HEK293 (cell line): ENCODE measurements around the gene ZSCAN29.
"Not testable (repeated sequence)": the region's sequence is repeated elsewhere in the genome, so short reads cannot be mapped to it uniquely, and the experiment has no call there.

Source experiments
- CTCF ChIA-PET: fragments of 350-600 bp; formaldehyde crosslinking; extraction: SDS; loops from one replicate; lab custom pipeline; 2021; ENCODE audit warnings: antibody characterized with exemption; lab: Yijun Ruan, JAX
- POLR2A ChIA-PET: fragments of 300-600 bp; formaldehyde crosslinking; extraction: SDS; loops from one replicate; lab custom pipeline; 2020; ENCODE audit warnings: antibody characterized with exemption, inconsistent platforms; lab: Yijun Ruan, JAX
- H3K27ac ChIP-seq: fragments of 200-500 bp; sonication (Bioruptor generic); 2 replicates; pipeline ENCODE4 v1.5.1; 2014; ENCODE audit warnings: low read depth, low read length, control low read depth, inconsistent platforms; ENCODE audit errors: extremely low read depth
- H3K36me3 ChIP-seq, 2 experiments: fragments of 200-500 bp in 1 of 2; sonication (Bioruptor generic) in 1 of 2; 1 replicate in 1 of 2; 2 replicates in 1 of 2; pipeline ENCODE4 v1.5.1; 2014 to 2017; ENCODE audit warnings: inconsistent platforms in 2 of 2, low read length in 2 of 2; ENCODE audit not compliant: control insufficient read depth in 2 of 2, insufficient read depth in 1 of 2
- H3K4me1 ChIP-seq: fragments of 200-500 bp; sonication (Bioruptor generic); 2 replicates; pipeline ENCODE4 v1.5.1; 2014; ENCODE audit warnings: mild to moderate bottlenecking, low read length, inconsistent platforms; ENCODE audit not compliant: control insufficient read depth, insufficient read depth
- H3K4me3 ChIP-seq: 2 replicates; pipeline ENCODE4 v1.5.1; 2011; ENCODE audit warnings: low read depth, mild to moderate bottlenecking, control low read depth, low read length, moderate library complexity
- H3K9me3 ChIP-seq: fragments of 200-500 bp; sonication (Bioruptor generic); 2 replicates; pipeline ENCODE4 v1.5.1; 2014; ENCODE audit warnings: low read depth, low read length, inconsistent platforms; ENCODE audit not compliant: control insufficient read depth, insufficient read depth
- GLI2 ChIP-seq: fragments of 450-650 bp; formaldehyde crosslinking; IDR thresholded peaks from 2 replicates; pipeline ENCODE4; 2017; ENCODE audit warnings: missing biosample characterization, missing genetic modification characterization, low read depth, borderline replicate concordance
- IKZF3 ChIP-seq: fragments of 450-650 bp; IDR thresholded peaks from 2 replicates; pipeline ENCODE4 v1.5.0; 2018; ENCODE audit warnings: missing biosample characterization, mild to moderate bottlenecking, missing genetic modification characterization, moderate library complexity
- KLF10 ChIP-seq: fragments of 450-650 bp; IDR thresholded peaks from 2 replicates; pipeline ENCODE4 v1.5.1; 2018; ENCODE audit warnings: missing biosample characterization, mild to moderate bottlenecking, missing genetic modification characterization
- SETDB1 ChIP-seq: IDR thresholded peaks from one replicate; pipeline ENCODE4 v1.6.1; 2017; ENCODE audit warnings: mild to moderate bottlenecking, low read length, moderate library complexity, mixed read lengths; ENCODE audit not compliant: insufficient read length
- YY2 ChIP-seq: fragments of 450-650 bp; formaldehyde crosslinking; IDR thresholded peaks from 2 replicates; pipeline ENCODE4 v1.5.1; 2016; ENCODE audit warnings: missing biosample characterization, missing genetic modification characterization
- ZNF10 ChIP-seq: fragments of 450-650 bp; formaldehyde crosslinking; IDR thresholded peaks from 2 replicates; pipeline ENCODE4 v1.5.1; 2017; ENCODE audit warnings: missing biosample characterization, missing genetic modification characterization
- ZNF112 ChIP-seq: fragments of 450-650 bp; formaldehyde crosslinking; IDR thresholded peaks from 2 replicates; pipeline ENCODE4 v1.5.0; 2017; ENCODE audit warnings: missing biosample characterization, missing genetic modification characterization
- ZNF146 ChIP-seq: fragments of 450-650 bp; formaldehyde crosslinking; IDR thresholded peaks from 2 replicates; pipeline ENCODE4 v1.5.1; 2016; ENCODE audit warnings: missing biosample characterization, missing genetic modification characterization
- ZNF23 ChIP-seq: fragments of 450-650 bp; formaldehyde crosslinking; IDR thresholded peaks from 2 replicates; pipeline ENCODE4 v1.5.1; 2016; ENCODE audit warnings: missing biosample characterization, missing genetic modification characterization, borderline replicate concordance
- ZNF404 ChIP-seq: fragments of 450-650 bp; formaldehyde crosslinking; IDR thresholded peaks from 2 replicates; pipeline ENCODE4 v1.5.1; 2017; ENCODE audit warnings: missing biosample characterization, missing genetic modification characterization
- ZNF561 ChIP-seq: fragments of 450-650 bp; IDR thresholded peaks from 2 replicates; pipeline ENCODE4 v1.5.1; 2018; ENCODE audit warnings: missing biosample characterization, missing genetic modification characterization, borderline replicate concordance
- ZNF585B ChIP-seq: fragments of 450-650 bp; formaldehyde crosslinking; IDR thresholded peaks from 2 replicates; pipeline ENCODE4 v1.5.1; 2016; ENCODE audit warnings: missing biosample characterization, missing genetic modification characterization
- ZNF624 ChIP-seq: fragments of 450-650 bp; formaldehyde crosslinking; IDR thresholded peaks from 2 replicates; pipeline ENCODE4 v1.5.1; 2017; ENCODE audit warnings: missing biosample characterization, missing genetic modification characterization
- TF ChIP-seq, protein P1 (sequence below): fragments of 450-650 bp; formaldehyde crosslinking; IDR thresholded peaks from 2 replicates; pipeline ENCODE4 v1.5.1; 2016; ENCODE audit warnings: missing biosample characterization, missing genetic modification characterization
- TF ChIP-seq, protein P2 (sequence below): fragments of 450-650 bp; formaldehyde crosslinking; IDR thresholded peaks from 2 replicates; pipeline ENCODE4 v1.5.1; 2016; ENCODE audit warnings: missing biosample characterization, missing genetic modification characterization
- TF ChIP-seq, protein P3 (sequence below): fragments of 450-650 bp; formaldehyde crosslinking; IDR thresholded peaks from 2 replicates; pipeline ENCODE4 v1.5.1; 2016; ENCODE audit warnings: missing biosample characterization, missing genetic modification characterization
- TF ChIP-seq, protein P4 (sequence below): fragments of 450-650 bp; formaldehyde crosslinking; IDR thresholded peaks from 2 replicates; pipeline ENCODE4; 2016; ENCODE audit warnings: missing biosample characterization, missing genetic modification characterization

ZSCAN29 gene

DNA sequence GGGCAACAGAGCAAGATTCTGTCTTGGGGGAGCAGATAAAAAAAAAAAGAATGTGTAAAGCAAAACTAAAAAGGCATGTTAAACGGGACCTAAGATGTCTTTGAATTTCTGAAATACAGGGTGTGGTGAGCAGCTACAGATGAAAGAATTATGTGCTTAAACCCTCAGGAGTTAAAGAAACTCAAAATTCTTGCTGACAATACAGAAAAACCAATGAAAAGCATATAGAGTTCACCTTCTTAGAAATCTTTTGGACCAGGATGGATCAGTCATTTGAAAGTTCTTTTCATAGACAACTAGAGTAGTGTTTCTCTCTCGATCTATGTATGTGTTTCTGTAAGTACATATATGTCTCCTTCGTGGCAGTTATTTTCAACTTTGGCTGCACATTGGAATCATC is 31.4 kb upstream of the ZSCAN29 start:
- Histone ChIP-seq H3K27ac (no peak overlapping the region), H3K4me1 (no peaks in the 10 kb centered on the region), H3K4me3 (no peak overlapping the region), H3K36me3 (peaks cover 25 to 89% of the 10 kb centered on the region in 2 experiments), H3K9me3 (no peaks in the 10 kb centered on the region)
- no peak for TF ChIP-seq ZNF585B (tag by site-specific recombination)
- no peak for TF ChIP-seq ZNF561 (tag by site-specific recombination)
- TF ChIP-seq ZNF112 (tag by site-specific recombination) = no peak
- TF ChIP-seq ZNF10 = no peak
- no peak for TF ChIP-seq KLF10
- TF ChIP-seq SETDB1 = no peak
- no peak for TF ChIP-seq IKZF3
- TF ChIP-seq, protein P1, sequence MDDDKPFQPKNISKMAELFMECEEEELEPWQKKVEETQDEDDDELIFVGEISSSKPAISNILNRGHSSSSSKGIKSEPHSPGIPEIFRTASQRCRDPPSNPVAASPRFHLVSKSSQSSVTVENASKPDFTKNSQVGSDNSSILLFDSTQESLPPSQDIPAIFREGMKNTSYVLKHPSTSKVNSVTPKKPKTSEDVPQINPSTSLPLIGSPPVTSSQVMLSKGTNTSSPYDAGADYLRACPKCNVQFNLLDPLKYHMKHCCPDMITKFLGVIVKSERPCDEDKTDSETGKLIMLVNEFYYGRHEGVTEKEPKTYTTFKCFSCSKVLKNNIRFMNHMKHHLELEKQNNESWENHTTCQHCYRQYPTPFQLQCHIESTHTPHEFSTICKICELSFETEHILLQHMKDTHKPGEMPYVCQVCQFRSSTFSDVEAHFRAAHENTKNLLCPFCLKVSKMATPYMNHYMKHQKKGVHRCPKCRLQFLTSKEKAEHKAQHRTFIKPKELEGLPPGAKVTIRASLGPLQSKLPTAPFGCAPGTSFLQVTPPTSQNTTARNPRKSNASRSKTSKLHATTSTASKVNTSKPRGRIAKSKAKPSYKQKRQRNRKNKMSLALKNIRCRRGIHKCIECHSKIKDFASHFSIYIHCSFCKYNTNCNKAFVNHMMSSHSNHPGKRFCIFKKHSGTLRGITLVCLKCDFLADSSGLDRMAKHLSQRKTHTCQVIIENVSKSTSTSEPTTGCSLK (tag by site-specific recombination) = no peak
- no peak for TF ChIP-seq YY2 (tag by site-specific recombination)
- TF ChIP-seq, protein P2, sequence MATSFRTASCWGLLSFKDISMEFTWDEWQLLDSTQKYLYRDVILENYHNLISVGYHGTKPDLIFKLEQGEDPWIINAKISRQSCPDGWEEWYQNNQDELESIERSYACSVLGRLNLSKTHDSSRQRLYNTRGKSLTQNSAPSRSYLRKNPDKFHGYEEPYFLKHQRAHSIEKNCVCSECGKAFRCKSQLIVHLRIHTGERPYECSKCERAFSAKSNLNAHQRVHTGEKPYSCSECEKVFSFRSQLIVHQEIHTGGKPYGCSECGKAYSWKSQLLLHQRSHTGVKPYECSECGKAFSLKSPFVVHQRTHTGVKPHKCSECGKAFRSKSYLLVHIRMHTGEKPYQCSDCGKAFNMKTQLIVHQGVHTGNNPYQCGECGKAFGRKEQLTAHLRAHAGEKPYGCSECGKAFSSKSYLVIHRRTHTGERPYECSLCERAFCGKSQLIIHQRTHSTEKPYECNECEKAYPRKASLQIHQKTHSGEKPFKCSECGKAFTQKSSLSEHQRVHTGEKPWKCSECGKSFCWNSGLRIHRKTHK = no peak
- TF ChIP-seq, protein P3, sequence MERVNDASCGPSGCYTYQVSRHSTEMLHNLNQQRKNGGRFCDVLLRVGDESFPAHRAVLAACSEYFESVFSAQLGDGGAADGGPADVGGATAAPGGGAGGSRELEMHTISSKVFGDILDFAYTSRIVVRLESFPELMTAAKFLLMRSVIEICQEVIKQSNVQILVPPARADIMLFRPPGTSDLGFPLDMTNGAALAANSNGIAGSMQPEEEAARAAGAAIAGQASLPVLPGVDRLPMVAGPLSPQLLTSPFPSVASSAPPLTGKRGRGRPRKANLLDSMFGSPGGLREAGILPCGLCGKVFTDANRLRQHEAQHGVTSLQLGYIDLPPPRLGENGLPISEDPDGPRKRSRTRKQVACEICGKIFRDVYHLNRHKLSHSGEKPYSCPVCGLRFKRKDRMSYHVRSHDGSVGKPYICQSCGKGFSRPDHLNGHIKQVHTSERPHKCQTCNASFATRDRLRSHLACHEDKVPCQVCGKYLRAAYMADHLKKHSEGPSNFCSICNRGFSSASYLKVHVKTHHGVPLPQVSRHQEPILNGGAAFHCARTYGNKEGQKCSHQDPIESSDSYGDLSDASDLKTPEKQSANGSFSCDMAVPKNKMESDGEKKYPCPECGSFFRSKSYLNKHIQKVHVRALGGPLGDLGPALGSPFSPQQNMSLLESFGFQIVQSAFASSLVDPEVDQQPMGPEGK = no peak
- no peak for TF ChIP-seq GLI2 (tag by site-specific recombination)
- TF ChIP-seq ZNF23 (tag by site-specific recombination) = no peak
- TF ChIP-seq ZNF404 (tag by site-specific recombination) = no peak
- no peak for TF ChIP-seq ZNF624
- TF ChIP-seq, protein P4, sequence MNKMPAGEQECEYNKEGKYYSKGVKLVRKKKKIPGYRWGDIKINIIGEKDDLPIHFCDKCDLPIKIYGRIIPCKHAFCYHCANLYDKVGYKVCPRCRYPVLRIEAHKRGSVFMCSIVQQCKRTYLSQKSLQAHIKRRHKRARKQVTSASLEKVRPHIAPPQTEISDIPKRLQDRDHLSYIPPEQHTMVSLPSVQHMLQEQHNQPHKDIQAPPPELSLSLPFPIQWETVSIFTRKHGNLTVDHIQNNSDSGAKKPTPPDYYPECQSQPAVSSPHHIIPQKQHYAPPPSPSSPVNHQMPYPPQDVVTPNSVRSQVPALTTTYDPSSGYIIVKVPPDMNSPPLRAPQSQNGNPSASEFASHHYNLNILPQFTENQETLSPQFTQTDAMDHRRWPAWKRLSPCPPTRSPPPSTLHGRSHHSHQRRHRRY (tag by site-specific recombination) = no peak
- ChIA-PET POLR2A (no interaction called here), CTCF (no interaction called here)

DNA sequence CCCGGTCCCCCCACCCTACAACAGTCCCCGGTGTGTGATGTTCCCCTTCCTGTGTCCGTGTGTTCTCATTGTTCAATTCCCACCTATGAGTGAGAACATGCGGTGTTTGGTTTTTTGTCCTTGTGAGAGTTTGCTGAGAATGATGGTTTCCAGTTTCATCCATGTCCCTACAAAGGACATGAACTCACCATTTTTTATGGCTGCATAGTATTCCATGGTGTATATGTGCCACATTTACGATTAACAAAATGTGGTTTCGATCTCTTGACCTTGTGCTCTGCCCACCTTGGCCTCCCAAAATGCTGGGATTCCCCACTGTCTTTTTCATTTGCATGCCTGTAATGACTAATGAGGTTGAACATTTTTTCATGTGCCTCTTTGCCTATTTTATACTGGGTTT is 22.7 kb upstream of the ZSCAN29 start:
- H3K9me3 ChIP-seq, H3K27ac ChIP-seq, H3K4me3 ChIP-seq, CTCF ChIA-PET, POLR2A ChIA-PET, H3K4me1 ChIP-seq: not testable (repeated sequence)
- H3K36me3 ChIP-seq = peaks cover 8 to 55% of the 10 kb centered on the region in 2 experiments
- TF ChIP-seq ZNF146 = peak; percentile 97
